GM13977 (cell line): ENCODE data around the gene ALDH3B2.

Experiments used
- DNase-seq: peaks from one replicate; pipeline ENCODE4 v3.0.0; 2012; ENCODE audit warnings: low spot score
- CTCF ChIP-seq: IDR thresholded peaks from 2 replicates; pipeline ENCODE4 v1.5.1; 2012; ENCODE audit warnings: mild to moderate bottlenecking, control low read depth; ENCODE audit not compliant: insufficient read depth; ENCODE audit errors: extremely low read depth, missing control alignments
- in situ Hi-C: fragments of 300-500 bp; cut with MboI; formaldehyde crosslinking; loops from one replicate; pipeline ENCODE4 v1.12.0; 2022; ENCODE audit warnings: low sequenced_read_pairs, low pct_unique_long_range_greater_than_20kb, mixed read lengths, inconsistent platforms; ENCODE audit not compliant: unreplicated experiment

Gene ALDH3B2

GRCh38 chr11:67680696-67681470, 6.5 kb upstream of the ALDH3B2 start:
- in situ Hi-C loops = no loop called here
- TF ChIP-seq CTCF = no peak
- DNase-seq = no peak

GRCh38 chr11:67675058-67675747, 780 bp upstream of the ALDH3B2 start:
- in situ Hi-C loops = no loop called here
- DNase-seq = no peak
- TF ChIP-seq CTCF = no peak

GRCh38 chr11:67673902-67674301, 521 bp downstream of the ALDH3B2 start:
- in situ Hi-C loops = no loop called here
- no peak for DNase-seq
- no peak for TF ChIP-seq CTCF

DNA sequence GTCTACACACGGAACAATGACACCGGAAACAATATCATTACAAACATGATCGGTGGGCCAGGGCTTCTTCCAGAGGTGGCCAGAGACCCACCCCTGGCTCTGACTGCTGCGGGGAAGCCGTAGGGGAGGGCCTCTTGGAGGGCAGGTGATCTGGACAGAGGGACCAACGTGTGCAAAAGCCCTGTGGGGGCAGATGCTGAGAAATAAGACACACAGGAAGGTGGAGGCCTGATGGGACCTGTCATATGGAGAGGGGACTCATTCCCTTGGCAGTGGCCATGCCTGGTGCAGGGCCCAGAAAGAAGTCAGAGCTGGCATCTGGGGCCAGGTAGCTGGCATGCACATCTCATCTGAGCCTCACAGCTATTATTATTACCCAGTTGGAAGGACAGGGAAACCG, 1.1 kb downstream of the ALDH3B2 start:
- TF ChIP-seq CTCF = no peak
- in situ Hi-C loops = no loop called here
- no peak for DNase-seq

DNA sequence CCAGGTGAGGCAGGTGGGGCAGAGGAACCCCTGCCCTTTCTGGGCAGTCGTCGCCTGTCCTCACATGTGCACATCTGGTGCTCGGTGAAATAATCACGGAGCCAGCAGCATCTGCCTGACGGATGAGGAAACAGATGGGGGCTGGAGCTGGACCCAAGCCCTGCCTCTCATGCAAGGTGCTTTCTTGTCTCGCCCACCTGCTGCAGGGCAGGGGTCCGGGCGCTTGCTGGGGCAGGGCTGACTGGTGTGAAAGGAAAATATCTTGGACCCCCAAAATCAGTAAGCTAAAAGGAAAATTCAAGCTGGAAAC, 3.3 kb downstream of the ALDH3B2 start:
- in situ Hi-C loops = no loop called here
- no peak for DNase-seq
- TF ChIP-seq CTCF = no peak

DNA sequence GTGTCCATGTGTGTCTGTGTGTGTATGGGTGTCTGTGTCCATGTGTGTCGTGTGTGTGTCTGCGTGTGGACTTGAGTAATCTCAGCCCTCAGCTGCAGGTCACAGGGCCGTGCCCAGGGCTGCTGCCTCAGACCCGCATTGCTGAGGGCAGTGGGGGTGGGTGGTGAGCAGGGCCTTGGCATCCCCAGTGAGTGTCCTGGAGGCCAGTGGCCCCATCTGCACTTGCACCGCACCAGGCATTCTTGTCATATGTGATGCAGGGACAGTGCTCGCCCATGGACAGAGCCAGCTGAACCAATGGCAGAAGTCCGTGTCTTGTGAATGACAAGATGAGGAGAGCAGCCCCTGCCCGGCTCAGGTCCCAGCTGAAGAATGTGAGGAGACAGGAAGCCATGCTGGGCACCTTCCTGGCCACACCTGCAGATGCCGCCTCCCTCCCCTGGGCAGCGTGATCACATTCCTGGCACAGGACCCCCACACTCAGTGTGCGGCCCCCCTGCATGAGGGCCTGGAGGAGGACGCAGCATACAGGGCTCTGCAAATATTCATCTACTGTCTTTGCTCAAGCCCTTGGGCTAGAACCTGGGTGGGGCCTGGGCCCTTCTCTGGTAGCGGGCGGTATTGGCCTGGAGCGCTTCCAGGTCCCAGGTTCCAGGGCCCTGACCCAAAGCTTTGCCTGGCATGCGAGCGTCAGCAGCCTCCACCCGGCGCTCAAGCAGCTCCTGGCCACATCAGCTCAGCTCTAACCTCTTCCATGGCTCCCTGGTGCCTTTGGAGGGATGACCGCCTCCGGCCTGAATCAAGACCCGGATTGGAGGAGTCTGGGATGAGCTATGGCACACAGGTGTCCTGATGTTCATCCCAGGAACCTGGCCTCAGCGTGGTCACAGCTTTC, 3.9 kb downstream of the ALDH3B2 start:
- no peak for TF ChIP-seq CTCF
- DNase-seq = no peak
- in situ Hi-C loops = no loop called here
